Measurements from ENCODE around the gene TOR1AIP1.

DNA sequence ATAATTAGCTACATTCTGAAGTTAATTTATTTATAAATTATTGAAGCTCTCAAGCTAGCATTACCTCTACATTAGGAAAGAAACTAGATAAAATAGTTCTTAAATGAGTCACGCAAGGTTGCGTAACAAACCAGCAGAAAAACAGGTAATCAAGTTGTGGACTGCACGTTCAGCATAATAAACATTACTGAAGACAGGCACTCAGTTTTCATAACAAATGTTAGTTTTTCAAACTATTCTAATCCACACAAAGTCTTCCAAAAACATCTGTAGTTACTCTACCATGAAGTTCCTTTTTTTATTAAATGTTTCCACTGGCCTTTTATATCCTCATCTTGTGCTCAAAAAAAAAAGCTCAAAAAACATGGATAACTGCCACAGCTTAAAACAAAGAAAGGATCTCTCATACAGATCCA is 5.8 kb upstream of the TOR1AIP1 start:
- TF ChIP-seq, protein P1, sequence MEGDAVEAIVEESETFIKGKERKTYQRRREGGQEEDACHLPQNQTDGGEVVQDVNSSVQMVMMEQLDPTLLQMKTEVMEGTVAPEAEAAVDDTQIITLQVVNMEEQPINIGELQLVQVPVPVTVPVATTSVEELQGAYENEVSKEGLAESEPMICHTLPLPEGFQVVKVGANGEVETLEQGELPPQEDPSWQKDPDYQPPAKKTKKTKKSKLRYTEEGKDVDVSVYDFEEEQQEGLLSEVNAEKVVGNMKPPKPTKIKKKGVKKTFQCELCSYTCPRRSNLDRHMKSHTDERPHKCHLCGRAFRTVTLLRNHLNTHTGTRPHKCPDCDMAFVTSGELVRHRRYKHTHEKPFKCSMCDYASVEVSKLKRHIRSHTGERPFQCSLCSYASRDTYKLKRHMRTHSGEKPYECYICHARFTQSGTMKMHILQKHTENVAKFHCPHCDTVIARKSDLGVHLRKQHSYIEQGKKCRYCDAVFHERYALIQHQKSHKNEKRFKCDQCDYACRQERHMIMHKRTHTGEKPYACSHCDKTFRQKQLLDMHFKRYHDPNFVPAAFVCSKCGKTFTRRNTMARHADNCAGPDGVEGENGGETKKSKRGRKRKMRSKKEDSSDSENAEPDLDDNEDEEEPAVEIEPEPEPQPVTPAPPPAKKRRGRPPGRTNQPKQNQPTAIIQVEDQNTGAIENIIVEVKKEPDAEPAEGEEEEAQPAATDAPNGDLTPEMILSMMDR (IDR thresholded peaks at IDR 0.05), result no peak
- TF ChIP-seq POLR2A (IDR thresholded peaks at IDR 0.05), result no peak

All from testis (tissue), 2 donors.